Activated T-cell treated with anti-CD3 and anti-CD28 coated beads, Interleukin-2, amount 50 U/mL, for 72 hours (primary cell): ENCODE results near the gene PLEKHA7. TPM values are rescaled to one million over a fixed set of nuclear protein-coding genes. Genes with fewer than 3 reads are reported as not detected.

Experiments used
- ATAC-seq, 2 donors: fragments of 150-1000 bp; cut with Tn5 transposase; replicated peaks in 1 of 2; 2 replicates each; pipeline ENCODE4 v1.10.0; 2021; ENCODE audit warnings: moderate library complexity in 2 of 2, mild to moderate bottlenecking in 1 of 2
- DNase-seq, 2 donors: peaks; one replicate each; pipeline ENCODE4 v3.0.0; 2021 to 2022; ENCODE audit warnings: mixed read lengths in 1 of 2
- H3K27ac Mint-ChIP-seq: one replicate; pipeline ENCODE4 v1.8.0; 2022; ENCODE audit warnings: mild to moderate bottlenecking, moderate library complexity, mixed read lengths
- H3K27me3 Mint-ChIP-seq: one replicate; pipeline ENCODE4 v1.8.0; 2022; ENCODE audit warnings: low read depth, mixed read lengths
- H3K36me3 Mint-ChIP-seq, 2 donors: one replicate each; pipeline ENCODE4 v1.8.0; 2022; ENCODE audit warnings: mixed read lengths in 2 of 2, mild to moderate bottlenecking in 1 of 2; ENCODE audit not compliant: insufficient read depth in 2 of 2
- H3K4me1 Mint-ChIP-seq: one replicate; pipeline ENCODE4 v1.8.0; 2022; ENCODE audit warnings: low read depth, mixed read lengths
- H3K4me3 Mint-ChIP-seq, 2 donors: one replicate each; pipeline ENCODE4 v1.8.0; 2022; ENCODE audit warnings: mild to moderate bottlenecking in 2 of 2, mixed read lengths in 2 of 2, moderate library complexity in 2 of 2
- H3K9me3 Mint-ChIP-seq, 2 donors: one replicate each; pipeline ENCODE4 v1.8.0; 2022; ENCODE audit warnings: mixed read lengths in 2 of 2
- total RNA-seq, 2 donors: library from RNA; stranded (reverse); gene quantifications; one replicate each; pipeline ENCODE4 v1.2.3, GENCODE V29; 2022

PLEKHA7 gene
- total RNA-seq, 2 donors from 2014 or later: 6.5 to 11.0 TPM

- Mint-ChIP-seq H3K36me3 (no peaks in the 10 kb centered on the region), H3K4me3 (no peak overlapping the region), H3K27me3 (no peaks in the 10 kb centered on the region), H3K4me1 (no peaks in the 10 kb centered on the region), H3K27ac (no peak overlapping the region), H3K9me3 (no peaks in the 10 kb centered on the region)
- no peak for DNase-seq
- no peak for ATAC-seq
Measured at GRCh38 chr11:16814410-16815046, 199.7 kb downstream of the PLEKHA7 start.

- no peak for ATAC-seq
Measured at GRCh38 chr11:16813126-16813525, 201.1 kb downstream of the PLEKHA7 start.

GRCh38 chr11:16812274-16812673, 201.9 kb downstream of the PLEKHA7 start:
- Mint-ChIP-seq H3K27me3 (no peaks in the 10 kb centered on the region), H3K27ac (no peak overlapping the region)

More at GRCh38 chr11:16813126-16813525, 201.1 kb downstream of the PLEKHA7 start:
- no peaks in the 10 kb centered on the region for H3K27me3 Mint-ChIP-seq
- no peaks in the 10 kb centered on the region for H3K36me3 Mint-ChIP-seq
- H3K4me3 Mint-ChIP-seq: no peak overlapping the region
- no peaks in the 10 kb centered on the region for H3K4me1 Mint-ChIP-seq
- no peak overlapping the region for H3K27ac Mint-ChIP-seq
- DNase-seq: no peak
- H3K9me3 Mint-ChIP-seq: no peaks in the 10 kb centered on the region

GRCh38 chr11:16811136-16812020, 202.8 kb downstream of the PLEKHA7 start:
- ATAC-seq: no peak
- no peak for DNase-seq
- H3K4me1 Mint-ChIP-seq: no peaks in the 10 kb centered on the region
- no peak overlapping the region for H3K4me3 Mint-ChIP-seq
- no peaks in the 10 kb centered on the region for H3K9me3 Mint-ChIP-seq
- no peaks in the 10 kb centered on the region for H3K36me3 Mint-ChIP-seq
- H3K27ac Mint-ChIP-seq: no peak overlapping the region
- H3K27me3 Mint-ChIP-seq: no peaks in the 10 kb centered on the region

More at GRCh38 chr11:16812274-16812673, 201.9 kb downstream of the PLEKHA7 start:
- Mint-ChIP-seq H3K36me3 (no peaks in the 10 kb centered on the region), H3K9me3 (no peaks in the 10 kb centered on the region), H3K4me1 (no peaks in the 10 kb centered on the region), H3K4me3 (no peak overlapping the region)
- DNase-seq (no peak), ATAC-seq (no peak)

- DNase-seq: no peak
- Mint-ChIP-seq H3K27ac (no peak overlapping the region), H3K9me3 (no peaks in the 10 kb centered on the region), H3K36me3 (no peaks in the 10 kb centered on the region), H3K27me3 (no peaks in the 10 kb centered on the region), H3K4me1 (no peaks in the 10 kb centered on the region), H3K4me3 (no peak overlapping the region)
- no peak for ATAC-seq
Measured at GRCh38 chr11:16809886-16810668, 204.1 kb downstream of the PLEKHA7 start.

GRCh38 chr11:16807306-16807705, 206.9 kb downstream of the PLEKHA7 start:
- no peaks in the 10 kb centered on the region for H3K27me3 Mint-ChIP-seq
- no peak for DNase-seq
- no peak overlapping the region for H3K4me3 Mint-ChIP-seq

GRCh38 chr11:16806791-16807190, 207.4 kb downstream of the PLEKHA7 start:
- Mint-ChIP-seq H3K4me1 (no peaks in the 10 kb centered on the region), H3K36me3 (no peaks in the 10 kb centered on the region), H3K27me3 (no peaks in the 10 kb centered on the region), H3K4me3 (no peak overlapping the region), H3K9me3 (no peaks in the 10 kb centered on the region), H3K27ac (no peak overlapping the region)
- ATAC-seq: no peak
- no peak for DNase-seq

More at GRCh38 chr11:16807306-16807705, 206.9 kb downstream of the PLEKHA7 start:
- ATAC-seq: no peak
- H3K27ac Mint-ChIP-seq: no peak overlapping the region
- H3K36me3 Mint-ChIP-seq: no peaks in the 10 kb centered on the region
- H3K9me3 Mint-ChIP-seq: no peaks in the 10 kb centered on the region
- no peaks in the 10 kb centered on the region for H3K4me1 Mint-ChIP-seq

GRCh38 chr11:16805938-16806337, 208.3 kb downstream of the PLEKHA7 start:
- no peaks in the 10 kb centered on the region for H3K36me3 Mint-ChIP-seq
- no peaks in the 10 kb centered on the region for H3K27me3 Mint-ChIP-seq
- no peak overlapping the region for H3K27ac Mint-ChIP-seq

GRCh38 chr11:16804104-16804947, 209.9 kb downstream of the PLEKHA7 start:
- Mint-ChIP-seq H3K9me3 (no peaks in the 10 kb centered on the region), H3K36me3 (no peaks in the 10 kb centered on the region)

More at GRCh38 chr11:16805938-16806337, 208.3 kb downstream of the PLEKHA7 start:
- DNase-seq: no peak
- no peak for ATAC-seq
- no peak overlapping the region for H3K4me3 Mint-ChIP-seq
- no peaks in the 10 kb centered on the region for H3K9me3 Mint-ChIP-seq
- no peaks in the 10 kb centered on the region for H3K4me1 Mint-ChIP-seq

GRCh38 chr11:16801288-16801980, 212.8 kb downstream of the PLEKHA7 start:
- Mint-ChIP-seq H3K9me3 (no peaks in the 10 kb centered on the region), H3K36me3 (no peaks in the 10 kb centered on the region), H3K4me1 (peaks cover 15% of the 10 kb centered on the region), H3K27ac (no peak overlapping the region), H3K4me3 (no peak overlapping the region), H3K27me3 (no peaks in the 10 kb centered on the region)
- no peak for ATAC-seq
- DNase-seq: no peak

More at GRCh38 chr11:16804104-16804947, 209.9 kb downstream of the PLEKHA7 start:
- no peaks in the 10 kb centered on the region for H3K4me1 Mint-ChIP-seq
- ATAC-seq (no peak), DNase-seq (no peak)
- H3K27ac Mint-ChIP-seq: no peak overlapping the region
- no peak overlapping the region for H3K4me3 Mint-ChIP-seq
- H3K27me3 Mint-ChIP-seq: no peaks in the 10 kb centered on the region

- no peak overlapping the region for H3K27ac Mint-ChIP-seq
- H3K4me3 Mint-ChIP-seq: no peak overlapping the region
- ATAC-seq (no peak), DNase-seq (no peak)
- H3K36me3 Mint-ChIP-seq: no peaks in the 10 kb centered on the region
- no peaks in the 10 kb centered on the region for H3K9me3 Mint-ChIP-seq
- H3K27me3 Mint-ChIP-seq: no peaks in the 10 kb centered on the region
- peaks cover 15% of the 10 kb centered on the region for H3K4me1 Mint-ChIP-seq
Measured at GRCh38 chr11:16800382-16800781, 213.8 kb downstream of the PLEKHA7 start.

- ATAC-seq: no peak
- no peaks in the 10 kb centered on the region for H3K36me3 Mint-ChIP-seq
- no peak overlapping the region for H3K27ac Mint-ChIP-seq
Measured at GRCh38 chr11:16799890-16800289, 214.3 kb downstream of the PLEKHA7 start.

More at GRCh38 chr11:16799890-16800289, 214.3 kb downstream of the PLEKHA7 start:
- H3K4me1 Mint-ChIP-seq: peaks cover 20% of the 10 kb centered on the region
- H3K4me3 Mint-ChIP-seq: no peak overlapping the region
- H3K27me3 Mint-ChIP-seq: no peaks in the 10 kb centered on the region
- H3K9me3 Mint-ChIP-seq: no peaks in the 10 kb centered on the region
- DNase-seq: no peak
